HG03196 (cell line): ENCODE measurements around the gene AP2S1.
"Not testable (repeated sequence)": the region's sequence is repeated elsewhere in the genome, so short reads cannot be mapped to it uniquely, and the experiment has no call there.

Experiments used
- ATAC-seq: cut with Tn5 transposase; IDR thresholded peaks from one replicate; pipeline ENCODE4 v1.9.1; 2021; ENCODE audit not compliant: unreplicated experiment

Gene AP2S1

DNA sequence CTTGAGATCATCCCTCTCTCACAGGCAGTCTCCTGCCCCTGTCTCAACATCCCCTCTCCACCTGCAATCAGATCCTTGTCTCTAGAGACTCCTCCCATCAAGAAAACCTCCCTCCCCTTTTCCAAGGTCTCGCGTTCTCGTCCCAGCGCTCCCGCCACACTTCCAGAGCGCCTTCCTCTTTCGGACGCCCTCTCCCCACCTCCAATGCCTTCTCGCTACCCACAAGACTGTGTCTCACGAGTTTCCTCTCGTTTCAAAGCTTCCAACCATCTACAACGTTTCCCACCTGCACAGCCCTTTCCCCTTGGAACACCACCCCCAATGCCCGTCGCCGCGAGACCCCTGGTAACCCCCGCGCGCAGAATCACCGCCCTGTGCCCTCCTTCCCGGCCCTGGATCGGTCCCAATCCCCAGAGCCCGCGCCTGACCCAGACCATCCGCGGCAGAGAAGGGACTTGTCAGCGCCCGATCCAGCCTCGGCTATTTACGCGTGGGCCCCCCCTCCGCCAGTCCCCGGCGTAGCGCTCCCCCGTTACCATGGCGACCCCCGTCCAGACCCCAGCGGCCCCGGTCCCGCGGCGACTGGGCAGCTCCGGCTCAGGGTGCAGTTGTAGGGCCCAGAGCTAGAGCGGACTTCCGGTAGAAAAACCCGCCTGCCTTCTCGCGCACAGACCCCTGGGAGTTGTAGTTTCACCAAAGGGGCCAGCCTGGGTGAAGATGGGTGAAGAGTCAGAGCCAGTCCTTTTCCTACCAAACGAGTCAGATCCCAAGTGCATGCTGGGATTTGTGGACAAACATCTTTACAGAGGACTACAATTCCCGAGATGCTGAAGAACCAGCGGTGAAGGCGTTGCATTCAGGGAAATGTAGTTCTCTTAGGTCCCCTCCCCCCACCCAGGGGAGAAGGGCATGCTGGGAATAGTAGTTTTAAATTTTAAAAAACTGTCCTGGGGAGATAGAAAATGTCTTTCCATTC, at the start of gene AP2S1:
AP2S1 (minus strand) TSS at position 619 of the 976 bp plus-strand sequence; CDS start at position 539, 80 bp downstream.
- peak; percentile 89 for ATAC-seq

DNA sequence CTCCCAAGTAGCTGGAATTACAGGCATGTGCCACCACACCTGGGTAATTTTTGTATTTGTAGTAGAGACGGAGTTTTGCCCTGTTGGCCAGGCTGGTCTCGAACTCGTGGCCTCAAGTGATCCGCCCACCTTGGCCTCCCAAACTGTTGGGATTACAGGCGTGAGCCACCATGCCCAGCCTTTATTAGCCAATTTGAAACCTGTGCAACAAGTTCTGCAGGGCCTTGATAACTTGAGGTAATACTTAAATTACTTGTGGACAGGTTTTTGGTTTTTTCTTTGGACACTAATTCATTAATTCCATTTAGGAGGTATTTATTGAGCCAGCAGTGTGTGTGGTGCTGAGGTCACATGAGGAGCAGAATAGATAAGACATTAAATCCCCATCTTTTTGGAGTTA, 49.7 kb upstream of the AP2S1 start:
- ATAC-seq, result no peak

DNA sequence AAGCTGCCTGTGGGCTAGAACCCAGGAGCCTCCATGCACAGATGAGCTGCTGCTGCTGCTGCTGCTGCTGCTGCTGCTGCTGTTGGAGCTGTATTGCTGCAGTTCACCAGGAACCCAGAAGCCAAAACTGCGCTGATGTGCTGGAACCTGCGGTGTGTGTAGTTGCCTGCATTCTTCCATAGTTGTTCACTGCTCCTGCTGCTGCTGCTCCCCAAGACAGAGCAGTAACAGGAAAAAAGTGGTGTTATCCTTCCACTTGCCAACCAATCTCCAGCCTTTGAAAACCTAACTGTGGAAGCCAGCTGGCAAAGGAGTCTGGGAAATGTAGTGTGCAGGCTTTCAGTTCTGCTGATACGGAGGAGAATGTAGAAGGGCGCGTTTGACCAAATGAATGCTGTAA, 48.1 kb upstream of the AP2S1 start:
- ATAC-seq, result no peak

DNA sequence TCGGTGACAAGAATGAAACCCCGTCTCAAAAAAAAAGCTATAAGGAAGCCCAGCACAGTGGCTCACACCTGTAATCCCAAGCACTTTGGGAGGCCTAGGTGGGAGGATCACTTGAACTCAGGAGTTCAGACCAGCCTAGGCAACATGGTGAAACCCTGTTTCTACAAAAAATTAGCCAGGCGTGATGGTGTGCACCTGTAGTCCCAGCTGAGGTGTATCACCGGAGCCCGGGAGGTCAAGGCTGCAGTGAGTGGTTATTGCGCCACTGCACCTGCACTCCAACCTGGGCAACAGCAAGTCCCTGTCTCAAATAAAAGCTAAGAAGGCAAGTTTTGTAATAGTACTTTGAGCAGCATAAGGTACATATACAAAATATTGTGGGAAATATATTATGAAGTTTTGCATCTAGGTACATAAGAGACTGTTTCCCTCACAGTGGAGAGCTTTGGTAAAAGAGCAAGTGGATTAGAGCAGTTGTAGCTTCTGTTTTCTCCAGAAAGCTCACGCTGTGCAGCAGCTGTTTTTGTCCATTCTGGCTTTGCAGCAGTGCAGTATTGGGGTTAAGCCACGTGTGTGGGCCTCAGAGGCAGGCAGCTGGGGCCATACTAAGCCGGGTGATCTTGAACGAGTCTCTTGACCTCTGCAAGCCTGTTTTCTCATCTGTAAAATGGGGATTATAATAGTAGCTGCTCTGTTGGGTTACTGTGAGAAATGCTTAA, 45.6 kb upstream of the AP2S1 start:
- ATAC-seq, result no peak

DNA sequence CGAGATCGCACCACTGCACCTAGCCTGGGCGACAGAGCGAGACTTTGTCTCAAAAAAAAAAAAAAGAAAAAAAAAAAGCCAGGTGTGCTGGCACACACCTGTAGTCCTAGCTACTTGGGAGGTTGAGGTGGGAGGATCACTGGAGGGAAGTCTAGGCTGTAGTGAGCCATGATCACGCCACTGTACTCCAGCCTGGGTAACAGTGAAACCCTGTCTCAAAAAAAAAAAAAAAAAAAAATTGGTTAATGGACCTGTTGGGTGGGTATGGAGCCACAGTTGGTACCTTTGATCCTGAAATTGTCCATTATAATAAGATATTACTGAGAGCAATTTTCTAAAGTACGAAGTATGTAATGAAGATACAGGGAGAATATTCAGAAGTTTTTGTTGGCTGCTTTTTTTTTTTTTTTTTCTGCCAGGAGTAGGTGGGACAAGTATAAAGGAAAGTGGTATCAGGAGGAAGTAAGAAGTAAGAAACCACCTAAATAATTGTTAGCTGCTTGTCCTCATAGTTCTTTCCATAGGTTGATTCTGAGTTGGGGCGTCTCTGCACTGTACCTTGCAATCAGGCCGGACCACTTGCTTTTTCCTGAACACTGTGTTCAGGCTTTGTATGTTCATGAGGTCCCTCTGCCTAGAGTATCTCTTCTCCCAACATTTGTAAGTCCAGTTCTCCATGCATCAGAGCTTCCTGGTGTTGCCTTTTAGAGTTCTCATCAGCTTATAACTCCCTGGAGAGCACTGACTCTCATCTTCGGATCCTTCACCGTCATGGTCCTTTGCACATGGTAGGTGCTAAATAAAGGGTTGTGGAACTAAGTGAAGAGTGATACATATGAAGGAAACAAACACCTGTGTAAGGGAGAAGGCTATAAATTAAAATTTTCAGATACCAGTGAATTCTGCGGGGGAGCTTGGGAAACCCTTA, 41.9 kb upstream of the AP2S1 start:
- ATAC-seq, result no peak

DNA sequence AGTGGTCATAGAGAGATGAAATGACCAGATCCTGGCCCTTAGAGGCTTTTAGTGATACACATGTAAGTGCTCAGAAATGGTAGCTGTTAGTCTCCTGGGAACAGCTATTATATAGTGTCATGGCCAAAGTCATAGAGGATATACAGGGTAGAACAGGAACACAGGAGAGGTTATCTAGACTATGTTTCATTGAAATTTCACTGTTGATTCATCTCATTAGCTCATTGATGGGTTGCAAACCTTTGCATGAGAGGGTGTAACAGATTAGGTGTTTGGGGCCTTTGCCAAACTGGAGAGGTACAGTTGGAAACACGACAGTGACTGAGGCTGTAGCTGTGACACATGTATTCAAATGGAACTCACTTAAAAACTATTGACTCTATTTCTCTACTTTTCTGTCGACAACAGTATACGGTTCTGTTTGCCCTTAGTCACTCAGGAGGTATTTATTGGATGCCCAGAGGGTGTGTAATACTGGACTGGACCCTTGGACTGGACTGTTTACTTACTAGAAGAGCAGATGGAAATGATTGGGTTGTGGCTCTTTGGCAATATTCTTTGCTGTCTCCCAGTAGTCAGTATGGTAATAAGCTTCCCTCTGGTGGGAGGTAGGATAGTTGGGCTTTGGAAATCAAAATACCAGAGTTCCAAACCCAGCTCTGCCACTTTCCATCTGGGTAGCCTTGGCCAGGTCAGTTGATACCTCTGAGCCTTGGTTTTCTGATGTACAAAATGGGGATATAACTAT, 40.0 kb upstream of the AP2S1 start:
- no peak for ATAC-seq

DNA sequence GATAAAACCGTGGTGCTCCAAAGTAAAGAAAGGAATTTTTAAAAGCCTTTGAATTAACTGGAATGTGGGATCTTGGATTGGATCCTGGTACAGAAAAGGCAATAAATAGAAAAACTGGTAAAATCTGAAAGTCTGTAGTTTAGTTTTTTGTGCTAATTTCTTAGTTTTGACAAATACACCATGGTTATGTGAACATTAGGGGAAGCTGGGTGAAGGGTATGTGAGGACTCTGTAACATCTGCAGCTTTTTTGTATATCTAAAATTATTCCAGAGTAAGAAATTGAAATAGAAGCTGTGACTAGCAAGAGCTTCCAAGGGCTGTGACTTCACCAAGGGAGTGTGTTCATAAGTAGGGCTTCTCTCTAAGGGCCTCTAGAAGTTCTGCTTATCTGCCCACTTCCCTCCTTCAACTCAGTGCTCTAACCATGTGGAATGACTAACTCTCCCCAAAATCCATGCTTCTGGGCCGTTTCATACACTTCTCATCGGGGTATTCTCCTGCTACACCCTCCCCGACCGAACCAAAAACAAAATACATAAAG, 36.7 kb upstream of the AP2S1 start:
- ATAC-seq, result no peak

DNA sequence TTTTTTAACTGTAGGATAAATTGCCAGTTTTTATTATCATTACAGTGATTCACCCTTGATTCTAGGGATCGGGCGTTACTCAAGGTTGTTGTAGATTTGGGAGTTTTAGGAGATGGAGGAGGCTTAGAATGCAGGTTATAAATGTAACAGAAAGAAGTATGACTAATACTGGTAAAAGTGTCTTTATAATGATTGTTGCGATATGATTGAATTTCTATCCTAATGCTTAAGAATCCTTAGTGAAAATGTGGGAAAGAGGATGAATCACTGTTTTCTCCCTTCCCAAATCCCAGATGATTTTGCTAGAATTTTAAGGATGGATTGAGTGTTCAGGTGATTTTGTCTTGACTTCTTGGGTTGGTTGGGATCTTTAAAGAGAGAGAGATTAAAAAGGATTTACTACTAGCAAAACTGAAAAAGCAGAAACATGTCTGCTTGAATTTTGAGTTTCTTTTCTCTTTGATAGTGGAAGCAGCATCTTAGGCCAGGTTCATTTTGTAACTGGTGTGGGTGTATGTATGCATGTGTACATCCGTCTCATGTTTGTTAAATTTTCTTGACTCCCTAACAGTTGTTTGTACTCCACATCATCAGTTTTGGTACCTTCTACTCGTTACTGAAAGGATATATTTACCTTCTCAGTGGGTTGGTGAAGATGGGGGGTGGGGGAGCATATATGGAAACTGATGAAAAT, 36.0 kb upstream of the AP2S1 start:
- ATAC-seq, result no peak

DNA sequence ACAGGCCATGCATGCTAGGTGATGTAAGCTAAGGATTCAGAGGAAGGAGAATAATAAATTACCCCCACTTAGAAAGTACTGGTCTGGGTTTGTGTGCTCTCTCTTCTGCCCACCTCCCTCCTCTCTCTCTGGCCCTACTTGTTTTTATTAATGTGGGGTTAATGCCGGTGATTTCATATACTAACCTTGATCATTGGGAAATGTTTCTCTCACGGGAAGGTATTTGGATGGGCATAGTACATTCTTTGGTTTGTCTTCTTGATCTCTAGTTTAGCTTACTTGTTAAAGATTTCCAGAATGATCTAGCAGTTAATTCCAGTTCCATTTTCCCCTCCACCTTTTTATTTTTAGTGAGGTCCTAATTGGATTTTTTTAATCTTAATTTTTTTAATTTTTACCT, 34.8 kb upstream of the AP2S1 start:
- no peak for ATAC-seq

DNA sequence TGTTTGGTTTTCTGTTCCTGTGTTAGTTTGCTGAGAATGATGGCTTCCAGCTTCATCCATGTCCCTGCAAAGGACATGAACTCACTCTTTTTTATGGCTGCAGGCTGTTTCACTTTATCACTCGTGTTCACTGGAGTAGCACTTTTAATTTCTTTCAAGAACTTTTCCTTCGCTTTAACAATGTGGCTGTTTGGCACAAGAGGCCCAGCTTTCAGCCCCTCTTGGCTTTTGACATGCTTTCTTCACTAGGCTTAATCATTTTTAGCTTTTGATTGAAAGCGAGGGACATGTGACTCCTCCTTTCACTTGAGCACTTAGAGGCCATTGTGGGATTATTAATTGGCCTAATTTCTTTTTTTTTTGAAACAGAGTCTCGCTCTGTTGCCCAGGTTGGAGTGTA, 32.1 kb upstream of the AP2S1 start:
- not testable (repeated sequence) for ATAC-seq

DNA sequence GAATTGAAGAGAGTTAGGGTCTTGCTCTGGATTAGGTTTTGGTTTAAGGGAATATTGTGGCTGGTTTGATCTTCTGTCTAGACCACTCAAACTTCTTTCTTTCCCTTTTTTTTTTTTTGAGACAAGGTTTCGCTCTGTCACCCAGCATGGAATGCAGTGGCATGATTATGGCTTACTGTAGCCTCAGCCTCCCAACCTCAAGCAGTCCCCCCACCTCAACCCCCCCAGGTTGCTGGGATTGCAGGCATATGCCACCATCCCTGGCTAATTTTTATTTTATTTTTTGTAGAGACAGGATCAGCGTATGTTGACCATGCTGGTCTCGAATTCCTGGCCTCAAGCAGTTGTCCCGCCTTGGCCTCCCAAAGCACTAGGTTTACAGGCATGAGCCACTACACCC, 31.4 kb upstream of the AP2S1 start:
- ATAC-seq, result no peak

DNA sequence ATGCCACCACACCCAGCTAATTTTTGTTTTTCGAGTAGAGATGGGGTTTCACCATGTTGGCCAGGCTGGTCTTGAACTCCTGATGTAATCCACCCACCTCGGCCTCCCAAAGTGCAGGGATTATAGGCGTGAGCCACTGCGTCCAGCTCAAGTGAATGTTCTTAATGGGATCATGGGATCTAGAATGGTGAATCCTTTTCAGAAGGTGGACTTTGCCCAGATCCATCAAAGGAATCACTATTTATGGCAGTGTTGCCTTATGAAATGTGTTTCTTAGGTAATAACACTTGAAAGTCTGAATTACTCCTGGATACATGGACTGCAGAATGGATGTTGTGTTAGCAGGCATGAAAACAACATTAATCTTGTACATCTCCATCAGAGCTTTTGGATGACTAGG, 30.4 kb upstream of the AP2S1 start:
- ATAC-seq, result no peak

DNA sequence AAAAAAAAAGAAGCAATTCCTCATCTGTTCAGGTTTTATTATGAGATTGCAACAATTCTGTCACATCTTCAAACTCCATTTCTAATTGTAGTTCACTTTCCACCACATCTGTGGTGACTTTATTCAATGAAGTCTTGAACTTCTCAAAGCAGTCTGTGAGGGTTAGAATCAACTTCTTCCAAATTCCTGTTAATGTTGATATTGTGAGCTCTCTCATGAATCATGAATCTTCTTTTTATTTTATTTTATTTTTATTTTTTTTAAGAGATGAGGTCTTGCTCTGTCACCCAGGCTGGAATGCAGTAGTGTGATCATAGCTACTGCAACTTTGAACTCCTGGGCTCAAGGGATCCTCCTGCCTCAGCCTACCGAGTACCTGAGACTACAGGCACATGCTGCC, 29.8 kb upstream of the AP2S1 start:
- ATAC-seq, result no peak

DNA sequence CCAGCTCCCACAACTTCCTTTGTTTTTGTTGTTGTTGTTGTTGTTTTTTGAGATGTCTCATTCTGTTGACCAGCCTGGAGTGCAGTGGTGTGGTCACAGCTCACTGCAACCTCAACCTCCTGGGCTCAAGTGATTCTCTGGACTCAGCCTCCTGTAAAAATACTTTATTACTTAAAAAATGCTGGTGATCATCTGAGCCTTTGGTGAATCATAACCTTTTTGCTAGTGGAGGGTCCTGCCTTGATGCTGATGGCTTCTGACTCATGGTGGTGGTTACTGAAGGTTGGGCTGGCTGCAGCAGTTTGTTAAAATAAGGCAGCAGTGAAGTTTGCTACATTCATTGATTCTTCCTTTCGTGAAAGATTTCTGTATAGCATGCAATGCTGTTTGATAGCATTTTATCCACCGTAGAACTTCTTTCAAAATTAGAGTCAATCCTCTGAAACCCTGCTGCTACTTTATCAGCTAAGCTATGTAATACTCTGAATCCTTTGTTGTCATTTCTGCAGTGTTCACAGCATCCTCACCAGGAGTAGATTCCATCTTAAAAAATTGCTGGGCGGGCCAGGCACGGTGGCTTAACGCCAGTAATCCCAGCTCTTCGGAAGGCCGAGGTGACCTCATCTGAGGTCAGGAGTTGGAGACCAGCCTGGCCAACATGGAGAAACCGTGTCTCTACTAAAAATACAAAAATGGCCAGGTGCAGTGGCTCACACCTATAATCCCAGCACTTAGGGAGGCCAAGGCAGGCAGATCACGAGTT, 28.1 kb upstream of the AP2S1 start:
- ATAC-seq, result no peak

DNA sequence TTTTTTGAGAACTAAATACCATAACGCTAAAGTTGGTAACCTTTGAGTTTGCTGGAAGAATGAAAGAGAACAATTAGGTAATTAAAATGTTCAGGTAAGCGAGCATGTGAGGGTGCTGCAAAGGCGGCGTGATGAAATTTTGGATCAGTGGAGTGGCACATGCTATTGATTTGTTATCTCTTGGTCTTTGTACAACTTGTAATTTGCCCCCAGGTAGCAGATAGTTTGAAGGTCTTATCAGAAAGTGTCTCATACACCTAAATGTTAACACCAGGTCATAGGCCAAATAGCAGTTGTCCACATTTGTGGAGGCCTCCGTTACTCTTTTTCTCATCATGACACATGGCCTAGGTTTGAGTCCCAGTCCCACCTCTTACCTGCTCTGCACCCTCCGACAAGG, 25.0 kb upstream of the AP2S1 start:
- ATAC-seq, result no peak

DNA sequence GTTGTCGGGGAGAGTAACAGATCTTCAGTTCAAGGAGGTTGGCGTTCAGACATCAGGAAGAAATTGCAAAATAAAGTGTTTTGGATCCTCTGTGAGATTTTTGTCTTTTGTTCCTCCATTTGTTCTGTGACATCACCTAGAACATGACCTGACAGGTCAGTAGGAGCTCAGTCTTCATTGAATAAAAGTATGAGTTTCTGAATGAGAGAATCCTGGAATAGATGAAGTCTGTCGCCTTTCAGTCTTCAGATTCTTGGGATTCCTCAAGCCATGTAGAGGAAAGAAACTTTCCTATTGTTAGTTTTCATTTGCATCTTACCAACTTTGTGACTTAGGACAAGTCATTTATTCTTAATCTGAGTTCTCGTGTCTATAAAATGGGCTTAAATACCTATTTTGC, 24.6 kb upstream of the AP2S1 start:
- no peak for ATAC-seq

DNA sequence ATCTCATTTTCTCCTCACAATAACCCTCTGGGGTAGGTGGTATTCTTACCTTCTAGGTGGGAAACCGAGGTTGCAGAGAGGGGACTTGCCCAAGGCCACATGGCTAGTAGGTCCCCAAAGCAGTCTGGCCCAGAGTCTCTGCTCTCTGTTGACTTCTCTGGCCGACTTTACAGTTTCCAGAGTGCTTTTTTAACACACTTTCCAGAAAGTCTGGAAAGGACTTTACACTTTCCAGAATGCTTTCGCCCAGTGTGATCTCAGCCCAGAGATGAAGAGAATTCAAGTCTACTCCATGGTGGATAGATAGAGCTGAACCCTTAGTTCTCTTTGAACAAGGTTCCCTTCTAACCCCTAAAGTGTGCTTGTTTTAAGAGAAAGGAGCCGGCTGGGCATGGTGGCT, 22.3 kb upstream of the AP2S1 start:
- ATAC-seq, result no peak

DNA sequence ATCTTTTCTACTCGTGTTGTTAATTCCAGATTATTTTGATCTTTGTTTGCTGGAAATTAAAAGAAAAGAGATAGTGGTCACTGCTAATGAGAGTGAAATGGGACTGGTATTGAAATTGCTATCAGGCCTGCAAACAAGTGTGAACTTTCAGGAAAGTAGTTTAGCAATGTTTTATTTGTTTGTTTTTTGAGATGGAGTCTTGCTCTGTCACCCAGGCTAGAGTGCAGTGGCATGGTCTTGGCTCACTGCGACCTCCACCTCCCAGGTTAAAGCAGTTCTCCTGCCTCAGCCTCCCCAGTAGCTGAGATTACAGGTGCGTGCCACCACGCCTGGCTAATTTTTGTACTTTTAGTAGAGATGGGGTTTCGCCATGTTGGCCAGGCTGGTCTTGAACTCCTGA, 20.5 kb upstream of the AP2S1 start:
- ATAC-seq, result not testable (repeated sequence)
